HG03064 (cell line): ENCODE results near the gene SLC7A14.

Experiments used
- ATAC-seq: cut with Tn5 transposase; IDR thresholded peaks from one replicate; pipeline ENCODE4 v1.9.1; 2021; ENCODE audit warnings: low read depth; ENCODE audit not compliant: unreplicated experiment

Gene SLC7A14

DNA sequence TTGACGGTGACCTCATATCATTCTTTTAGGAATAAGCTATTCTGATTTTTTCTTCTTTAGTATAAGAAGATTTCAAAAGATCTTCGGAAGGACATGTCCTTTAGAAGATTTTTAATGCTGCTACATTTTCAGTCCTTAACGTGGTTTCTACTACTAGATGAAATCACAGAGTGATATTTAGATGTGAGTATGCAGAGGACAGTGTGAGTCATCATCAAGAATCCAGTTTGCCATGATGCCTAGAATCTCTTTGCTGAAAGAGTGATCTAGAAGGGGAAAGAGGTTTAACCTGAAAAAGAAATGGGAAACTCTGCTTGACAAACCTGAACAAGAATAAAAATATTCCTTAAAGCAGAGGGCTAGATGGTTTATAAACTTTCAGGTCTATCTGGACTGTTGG lies 43.2 kb downstream of the SLC7A14 start:
- ATAC-seq, result no peak

DNA sequence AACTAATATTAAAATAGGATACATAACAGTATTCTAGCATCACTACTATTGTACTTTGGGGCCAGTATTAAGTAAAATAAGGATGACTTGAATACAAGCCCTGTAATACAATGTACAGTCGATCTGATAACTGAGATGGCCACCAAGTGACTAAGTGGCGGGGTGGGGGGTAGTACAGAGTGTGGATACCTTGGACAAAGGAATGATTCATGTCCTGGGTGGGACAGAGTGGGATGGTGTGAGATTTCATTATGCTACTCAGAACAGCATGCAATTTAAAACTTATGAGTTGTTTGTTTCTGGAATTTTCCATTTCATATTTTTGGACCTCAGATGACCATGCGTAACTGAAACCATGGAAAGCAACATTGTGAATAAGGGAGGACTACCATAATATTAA lies 46.0 kb downstream of the SLC7A14 start:
- no peak for ATAC-seq

DNA sequence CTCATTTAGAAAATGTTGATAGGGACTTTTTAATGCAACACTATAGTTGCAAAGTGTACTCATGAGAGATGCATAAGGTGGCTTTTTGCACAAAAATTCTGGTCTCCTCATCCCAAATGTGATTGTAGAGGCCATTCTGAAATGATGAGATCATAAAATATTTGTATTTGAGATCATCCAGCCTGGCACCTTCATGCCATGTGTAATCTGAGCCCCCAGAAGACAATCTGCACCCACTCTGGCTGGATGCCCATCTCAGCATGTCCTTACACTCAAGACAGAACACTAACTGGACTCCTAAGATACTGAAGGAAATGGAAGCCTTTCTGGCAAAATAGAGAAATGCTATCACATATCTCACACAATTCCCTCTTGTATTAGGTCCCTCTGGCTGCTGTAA lies 49.2 kb downstream of the SLC7A14 start:
- ATAC-seq, result no peak

GRCh38 chr3:170534227-170534626 lies 51.6 kb downstream of the SLC7A14 start:
- no peak for ATAC-seq

DNA sequence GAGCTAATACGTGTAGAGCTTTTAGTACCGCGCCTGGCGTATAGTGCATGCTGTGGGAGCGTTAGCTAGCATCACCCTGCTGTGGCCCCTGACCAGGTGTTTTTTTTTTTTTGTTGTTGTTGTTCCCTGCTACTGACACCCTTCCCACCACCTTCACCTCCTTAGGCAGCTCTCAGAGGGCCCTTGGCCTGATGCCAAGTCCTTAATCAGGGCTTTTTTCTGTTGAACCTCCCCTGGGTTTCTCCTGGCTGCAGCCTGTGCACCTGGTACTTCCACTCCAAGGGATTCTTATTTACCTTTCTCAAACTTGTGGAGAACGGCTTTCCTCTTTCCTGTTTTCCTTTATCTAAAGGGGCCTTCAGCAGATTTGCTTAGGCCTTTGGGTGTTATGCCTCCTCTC lies 53.3 kb downstream of the SLC7A14 start:
- no peak for ATAC-seq

- no peak for ATAC-seq
These were observed 54.1 kb downstream of the SLC7A14 start for GRCh38 chr3:170531657-170532335.

DNA sequence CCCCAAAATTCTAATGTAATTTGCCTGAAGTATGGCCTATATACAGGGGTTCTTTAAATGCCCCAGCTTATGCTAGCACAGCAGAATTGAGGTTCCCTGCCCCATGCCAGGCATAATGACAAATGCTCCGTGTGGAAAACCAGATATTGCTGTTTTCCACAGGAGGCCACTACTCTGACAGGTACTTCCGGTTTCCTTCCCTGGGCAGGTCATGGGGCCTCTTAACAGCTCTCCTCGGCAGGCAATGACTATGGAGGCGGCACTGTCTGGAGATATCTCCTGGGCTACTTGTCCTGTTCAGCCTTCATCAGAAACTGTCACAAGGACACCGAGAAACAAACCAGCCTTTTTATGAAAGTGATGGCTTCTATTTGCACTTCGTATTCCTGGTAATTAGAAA lies 54.8 kb downstream of the SLC7A14 start:
- no peak for ATAC-seq

DNA sequence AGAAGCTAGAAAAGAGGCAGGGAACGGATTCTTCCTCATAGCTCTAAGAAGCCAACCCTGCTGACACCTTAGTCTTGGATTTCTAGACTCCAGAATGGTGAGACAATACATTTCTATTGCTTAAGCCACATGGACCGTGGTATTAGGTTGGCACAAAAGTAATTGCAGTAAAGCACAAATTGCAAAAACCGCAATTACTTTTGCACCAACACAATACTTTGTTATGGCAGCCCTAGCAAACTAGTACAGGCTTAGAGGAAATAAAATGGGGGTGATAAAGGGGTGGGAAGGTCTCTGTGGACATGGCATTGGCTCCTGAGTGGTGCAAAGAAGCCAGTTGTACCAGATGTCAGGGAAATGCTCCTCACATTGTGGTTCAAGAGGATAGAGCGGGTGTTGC lies 56.0 kb downstream of the SLC7A14 start:
- no peak for ATAC-seq

GRCh38 chr3:170529346-170529745 lies 56.5 kb downstream of the SLC7A14 start:
- ATAC-seq, result no peak

- ATAC-seq, result no peak
These were observed 57.1 kb downstream of the SLC7A14 start for GRCh38 chr3:170528726-170529125.

- no peak for ATAC-seq
These were observed 61.8 kb downstream of the SLC7A14 start for GRCh38 chr3:170524073-170524472.

GRCh38 chr3:170523248-170523647 lies 62.6 kb downstream of the SLC7A14 start:
- ATAC-seq, result no peak

GRCh38 chr3:170522201-170522600 lies 63.7 kb downstream of the SLC7A14 start:
- no peak for ATAC-seq

GRCh38 chr3:170520996-170521395 lies 64.9 kb downstream of the SLC7A14 start:
- no peak for ATAC-seq

DNA sequence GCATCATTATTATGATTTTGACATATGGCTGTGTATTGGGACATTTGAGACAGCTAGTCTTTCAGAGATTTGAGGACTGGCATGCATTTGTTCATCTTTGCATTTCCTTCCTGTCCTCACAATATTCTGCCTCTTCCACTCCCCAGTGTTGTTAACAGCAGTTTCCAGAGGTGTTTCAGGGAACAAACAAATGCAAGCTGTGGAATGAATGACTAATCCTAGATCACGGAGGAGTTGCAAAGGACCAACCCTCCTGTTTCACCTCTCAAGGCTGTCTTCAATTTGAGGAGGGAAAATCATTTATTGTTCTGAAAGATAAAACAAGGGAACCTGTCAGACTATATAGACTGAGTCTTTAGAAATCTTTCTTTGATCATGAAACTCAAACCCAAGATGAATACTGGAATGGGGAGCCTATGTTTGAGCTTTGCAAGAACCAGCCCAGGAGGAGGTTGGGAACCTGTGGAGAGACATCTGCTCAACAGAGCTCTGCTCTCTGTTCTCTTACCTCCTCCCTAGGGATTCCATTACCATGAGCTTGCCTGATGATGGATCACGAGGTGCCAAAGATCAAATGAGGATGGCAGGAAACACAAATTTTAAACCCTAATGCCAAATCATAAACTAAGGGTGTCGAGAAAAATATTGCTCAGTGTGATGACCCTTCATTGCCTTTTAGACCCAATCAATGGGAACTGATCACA lies 68.5 kb downstream of the SLC7A14 start:
- no peak for ATAC-seq

- ATAC-seq, result no peak
These were observed 72.2 kb downstream of the SLC7A14 start for GRCh38 chr3:170513642-170514041.

DNA sequence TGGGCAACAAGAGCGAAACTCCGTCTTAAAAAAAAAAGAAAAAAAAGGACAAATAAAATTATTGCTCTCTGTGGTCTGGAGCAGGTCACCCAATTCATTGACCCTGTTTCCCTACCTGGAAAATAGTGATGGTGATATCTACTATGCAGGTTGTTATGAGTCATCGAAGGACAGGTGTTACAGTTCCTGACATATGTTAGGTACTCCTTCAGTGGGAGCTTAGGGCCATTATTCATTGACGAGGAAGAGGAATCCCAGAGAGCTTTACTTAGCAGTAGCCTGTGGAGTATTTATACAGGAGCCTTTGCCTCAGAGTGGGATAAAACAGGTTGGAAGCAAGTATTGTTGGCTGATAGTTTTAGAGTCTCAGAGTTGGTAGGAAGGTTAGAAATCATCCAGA lies 74.5 kb downstream of the SLC7A14 start:
- ATAC-seq, result no peak

GRCh38 chr3:170508839-170509238 lies 77.0 kb downstream of the SLC7A14 start:
- ATAC-seq, result no peak

GRCh38 chr3:170508291-170508690 lies 77.6 kb downstream of the SLC7A14 start:
- no peak for ATAC-seq

DNA sequence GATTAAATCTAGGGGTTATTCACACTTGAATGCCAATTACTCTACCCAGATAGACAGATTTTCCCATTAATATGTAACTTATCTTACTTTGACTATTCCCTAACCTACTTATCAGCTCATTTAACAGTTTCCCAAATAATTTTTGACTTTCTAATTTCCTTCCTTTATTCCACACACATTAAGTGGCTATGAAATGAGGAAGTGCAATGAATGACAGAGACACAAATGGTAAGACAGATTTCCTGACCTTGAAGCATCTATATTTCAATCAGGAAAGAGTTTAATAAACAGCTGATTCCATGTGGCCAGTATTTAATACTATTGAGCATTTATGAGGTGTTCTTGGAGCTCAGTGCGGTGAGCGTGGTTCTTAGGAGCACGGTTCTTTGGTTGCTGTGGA lies 78.8 kb downstream of the SLC7A14 start:
- no peak for ATAC-seq

- ATAC-seq, result no peak
These were observed 79.3 kb downstream of the SLC7A14 start for GRCh38 chr3:170506556-170506955.

DNA sequence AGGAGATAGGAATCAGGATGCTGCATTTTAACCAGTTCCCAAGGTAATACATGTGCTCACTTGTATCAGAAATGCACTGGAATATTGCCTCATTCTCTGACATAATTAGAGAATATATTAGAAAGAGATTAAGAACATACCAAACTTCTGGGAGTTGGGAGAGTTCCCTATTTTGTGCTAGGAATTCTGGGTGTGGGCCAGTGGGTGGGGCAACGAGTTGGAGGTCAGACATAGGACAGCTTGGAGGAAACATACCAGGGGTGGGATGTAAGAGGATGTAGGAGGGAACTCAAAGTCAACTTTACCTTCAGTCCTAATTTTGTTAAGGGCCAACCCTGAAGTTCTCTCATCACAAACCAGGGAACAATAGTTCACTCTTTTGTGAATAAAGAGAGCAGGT lies 83.6 kb downstream of the SLC7A14 start:
- no peak for ATAC-seq
